WTC11 (cell line): ENCODE results near the gene AOAH. TPM values are rescaled to one million over a fixed set of nuclear protein-coding genes. Genes with fewer than 3 reads are reported as not detected.

Experiments
- ATAC-seq: fragments of 200-7000 bp; cut with Tn5 transposase; 2 replicates; pipeline ENCODE4 v1.10.0; 2021; ENCODE audit warnings: mild to moderate bottlenecking, moderate library complexity
- CTCF ChIA-PET: fragments of 300-600 bp; sonication (Branson Sonifier 250); formaldehyde crosslinking; loops from one replicate; lab custom pipeline; 2021; ENCODE audit warnings: antibody characterized with exemption; lab: Charles Lee
- POLR2A ChIA-PET: fragments of 350-600 bp; sonication (Branson Sonifier 250); formaldehyde crosslinking; loops from one replicate; lab custom pipeline; 2021; ENCODE audit warnings: antibody characterized with exemption; lab: Charles Lee
- DNase-seq: peaks from one replicate; pipeline ENCODE4 v3.0.0; 2021; ENCODE audit warnings: low spot score
- H3K27ac Mint-ChIP-seq: 2 replicates; pipeline ENCODE4 v1.8.0; 2021; ENCODE audit warnings: mixed read lengths
- H3K27me3 Mint-ChIP-seq: 2 replicates; pipeline ENCODE4 v1.8.0; 2021; ENCODE audit warnings: low read depth, mild to moderate bottlenecking, moderate library complexity, mixed read lengths
- H3K36me3 Mint-ChIP-seq: 2 replicates; pipeline ENCODE4 v1.8.0; 2021; ENCODE audit warnings: mixed read lengths
- H3K4me1 Mint-ChIP-seq: 2 replicates; pipeline ENCODE4 v1.8.0; 2022; ENCODE audit warnings: mixed read lengths
- H3K4me3 Mint-ChIP-seq: 2 replicates; pipeline ENCODE4 v1.8.0; 2021; ENCODE audit warnings: mild to moderate bottlenecking, moderate library complexity, mixed read lengths
- H3K9me3 Mint-ChIP-seq: 2 replicates; pipeline ENCODE4 v1.8.0; 2021; ENCODE audit warnings: mixed read lengths
- ARID4B ChIP-seq: sonication (generic); formaldehyde crosslinking; IDR thresholded peaks from 2 replicates; pipeline ENCODE4 v1.8.0; 2023; ENCODE audit warnings: missing genetic modification reagents, mild to moderate bottlenecking, borderline replicate concordance
- ATF3 ChIP-seq: sonication (generic); formaldehyde crosslinking; conservative IDR thresholded peaks from 2 replicates; pipeline ENCODE4 v1.8.1; 2022; ENCODE audit warnings: mild to moderate bottlenecking, missing genetic modification reagents
- CREM ChIP-seq: sonication (generic); formaldehyde crosslinking; IDR thresholded peaks from 2 replicates; pipeline ENCODE4 v1.8.1; 2022; ENCODE audit warnings: mild to moderate bottlenecking, missing genetic modification reagents, moderate library complexity
- ELF4 ChIP-seq: sonication (generic); formaldehyde crosslinking; IDR thresholded peaks from 2 replicates; pipeline ENCODE4 v1.8.1; 2022; ENCODE audit warnings: low read depth, mild to moderate bottlenecking, moderate library complexity, missing genetic modification reagents
- FOXK1 ChIP-seq: sonication (generic); formaldehyde crosslinking; IDR thresholded peaks from 2 replicates; pipeline ENCODE4 v1.8.0; 2022; ENCODE audit warnings: mild to moderate bottlenecking, moderate library complexity, missing genetic modification reagents
- IRF1 ChIP-seq: sonication (generic); formaldehyde crosslinking; IDR thresholded peaks from 2 replicates; pipeline ENCODE4 v1.8.0; 2023; ENCODE audit warnings: missing genetic modification reagents
- MXD4 ChIP-seq: fragments of 250-450 bp; sonication (Bioruptor Pico); IDR thresholded peaks from 2 replicates; pipeline ENCODE4 v1.8.0; 2021; ENCODE audit warnings: mild to moderate bottlenecking, moderate library complexity, borderline replicate concordance
- NR1H2 ChIP-seq: sonication (generic); formaldehyde crosslinking; IDR thresholded peaks from 2 replicates; pipeline ENCODE4 v1.9.0; 2021; ENCODE audit warnings: mild to moderate bottlenecking, moderate library complexity, missing genetic modification reagents
- TCF7 ChIP-seq: sonication (generic); formaldehyde crosslinking; IDR thresholded peaks from 2 replicates; pipeline ENCODE4 v1.8.0; 2022; ENCODE audit warnings: mild to moderate bottlenecking, low read depth, missing genetic modification reagents, moderate library complexity
- TEAD4 ChIP-seq: sonication (generic); formaldehyde crosslinking; IDR thresholded peaks from 2 replicates; pipeline ENCODE4 v1.8.0; 2022; ENCODE audit warnings: mild to moderate bottlenecking, missing genetic modification reagents
- ZNF263 ChIP-seq: sonication (generic); formaldehyde crosslinking; IDR thresholded peaks from 2 replicates; pipeline ENCODE4 v1.8.1; 2022; ENCODE audit warnings: low read depth, mild to moderate bottlenecking, moderate library complexity, missing genetic modification reagents
- ZNF396 ChIP-seq: fragments of 250-450 bp; sonication (Bioruptor Pico); IDR thresholded peaks from 2 replicates; pipeline ENCODE4 v1.8.0; 2021; ENCODE audit warnings: mild to moderate bottlenecking, moderate library complexity, borderline replicate concordance
- ZNF532 ChIP-seq: fragments of 250-450 bp; sonication (Bioruptor Pico); IDR thresholded peaks from 2 replicates; pipeline ENCODE4 v1.9.0; 2021; ENCODE audit warnings: mild to moderate bottlenecking, borderline replicate concordance
- total RNA-seq: library from RNA; stranded (reverse); gene quantifications from 3 replicates; pipeline ENCODE4 v1.2.3, GENCODE V29; 2021

The AOAH gene
- total RNA-seq, 1 experiment from 2014 or later = 0.31 TPM

- no peak overlapping the region for H3K27ac Mint-ChIP-seq
- ATAC-seq = no peak
- no peak for TF ChIP-seq ELF4 (CRISPR knock-in tag)
- H3K9me3 Mint-ChIP-seq = peaks cover 22% of the 10 kb centered on the region
- no peak for DNase-seq
- ChIA-PET CTCF (no interaction called here), POLR2A (no interaction called here)
- H3K4me1 Mint-ChIP-seq = peaks cover 53% of the 10 kb centered on the region
- H3K4me3 Mint-ChIP-seq = no peak overlapping the region
- H3K36me3 Mint-ChIP-seq = peaks cover 8% of the 10 kb centered on the region
- H3K27me3 Mint-ChIP-seq = peaks cover 3% of the 10 kb centered on the region; the same call in 1 of the 2 replicates
These were observed 37.5 kb upstream of the AOAH start for GRCh38 chr7:36761835-36762234.

- no peak overlapping the region for H3K27ac Mint-ChIP-seq
- ATAC-seq (no peak), DNase-seq (no peak)
- peaks cover 8% of the 10 kb centered on the region for H3K36me3 Mint-ChIP-seq
- H3K4me1 Mint-ChIP-seq = peaks cover 56% of the 10 kb centered on the region
- H3K9me3 Mint-ChIP-seq = peaks cover 22% of the 10 kb centered on the region
- CTCF ChIA-PET = interaction anchor here (0.5 kb wide), 1 partner anchor 335 kb away, joined by 4 read pairs; no protein-coding TSS in a partner anchor
- POLR2A ChIA-PET = no interaction called here
- H3K4me3 Mint-ChIP-seq = no peak overlapping the region
- TF ChIP-seq NR1H2 (no peak), MXD4 (CRISPR knock-in tag) (no peak), FOXK1 (CRISPR knock-in tag) (no peak), ATF3 (CRISPR knock-in tag) (no peak), TEAD4 (CRISPR knock-in tag) (no peak), CREM (CRISPR knock-in tag) (no peak), ZNF263 (CRISPR knock-in tag) (no peak), TCF7 (CRISPR knock-in tag) (no peak), IRF1 (CRISPR knock-in tag) (no peak), ARID4B (CRISPR knock-in tag) (no peak), ZNF396 (CRISPR knock-in tag) (no peak), ZNF532 (CRISPR knock-in tag) (no peak)
- TF ChIP-seq, all 79 proteins: peak for 0
- H3K27me3 Mint-ChIP-seq = peaks cover 3% of the 10 kb centered on the region; the same call in 1 of the 2 replicates
These were observed 36.8 kb upstream of the AOAH start for GRCh38 chr7:36760856-36761762.
